Thyroid gland (tissue), 4 donors: ENCODE measurements around the gene TTC21A. TPM values are rescaled to one million over a fixed set of nuclear protein-coding genes. Genes with fewer than 3 reads are reported as not detected.

Source experiments
- DNase-seq, 2 donors: peaks; one replicate each; pipeline ENCODE4 v3.0.0-alpha.2; 2019
- H3K27ac ChIP-seq, 3 donors: fragments of 200-600 bp; sonication (generic); 1 replicate in 2 of 3; 2 replicates in 1 of 3; pipeline ENCODE4 v1.5.1; 2016 to 2019; ENCODE audit warnings: mild to moderate bottlenecking in 1 of 3, moderate library complexity in 1 of 3
- H3K27me3 ChIP-seq: fragments of 200-600 bp; sonication (generic); one replicate; pipeline ENCODE4 v1.5.1; 2019
- H3K36me3 ChIP-seq, 2 donors: fragments of 200-600 bp; sonication (generic); one replicate each; pipeline ENCODE4 v1.5.1; 2016 to 2019
- H3K4me1 ChIP-seq, 2 donors: fragments of 200-600 bp; sonication (generic); one replicate each; pipeline ENCODE4 v1.5.1; 2017 to 2019
- H3K4me3 ChIP-seq, 3 donors: fragments of 200-600 bp; sonication (generic); replicated peaks in 1 of 3; 1 replicate in 2 of 3; 2 replicates in 1 of 3; pipeline ENCODE4 v1.5.1; 2016; ENCODE audit warnings: mild to moderate bottlenecking in 1 of 3
- H3K9me3 ChIP-seq: fragments of 200-600 bp; sonication (generic); one replicate; pipeline ENCODE4 v1.5.1; 2017
- POLR2A ChIP-seq, 2 donors: fragments of 450-650 bp; IDR thresholded peaks; one replicate each; pipeline ENCODE4 v1.6.1; 2017; ENCODE audit warnings: antibody characterized with exemption in 2 of 2, mild to moderate bottlenecking in 2 of 2, moderate library complexity in 1 of 2
- WGBS, 2 donors: methylation state at CpG; one replicate each; pipeline ENCODE4 v1.1.5; 2017; 5-methylcytosine and 5-hydroxymethylcytosine counted together
- intact Hi-C: fragments of 100-400 bp; cut with DNase I; formaldehyde crosslinking; loops from one replicate; pipeline ENCODE4 v1.15.1; 2023
- total RNA-seq, 4 donors: library from RNA; depleted of rRNA; stranded (reverse); fragments of >200 nt; gene quantifications; one replicate each; pipeline ENCODE4 v1.2.3, GENCODE V29; 2016
- TF ChIP-seq, protein P1 (sequence below), 6 experiments: fragments of 200-600 bp in 3 of 6; fragments of 450-650 bp in 3 of 6; sonication (generic) in 3 of 6; IDR thresholded peaks; one replicate each; pipeline ENCODE4 v1.5.1; 2016 to 2019; ENCODE audit warnings: antibody characterized with exemption in 6 of 6, mild to moderate bottlenecking in 2 of 6, inconsistent platforms in 1 of 6, moderate library complexity in 1 of 6

TTC21A gene
- total RNA-seq, 4 donors from 2014 or later: 8.9 to 17.8 (median 11.7) TPM

DNA sequence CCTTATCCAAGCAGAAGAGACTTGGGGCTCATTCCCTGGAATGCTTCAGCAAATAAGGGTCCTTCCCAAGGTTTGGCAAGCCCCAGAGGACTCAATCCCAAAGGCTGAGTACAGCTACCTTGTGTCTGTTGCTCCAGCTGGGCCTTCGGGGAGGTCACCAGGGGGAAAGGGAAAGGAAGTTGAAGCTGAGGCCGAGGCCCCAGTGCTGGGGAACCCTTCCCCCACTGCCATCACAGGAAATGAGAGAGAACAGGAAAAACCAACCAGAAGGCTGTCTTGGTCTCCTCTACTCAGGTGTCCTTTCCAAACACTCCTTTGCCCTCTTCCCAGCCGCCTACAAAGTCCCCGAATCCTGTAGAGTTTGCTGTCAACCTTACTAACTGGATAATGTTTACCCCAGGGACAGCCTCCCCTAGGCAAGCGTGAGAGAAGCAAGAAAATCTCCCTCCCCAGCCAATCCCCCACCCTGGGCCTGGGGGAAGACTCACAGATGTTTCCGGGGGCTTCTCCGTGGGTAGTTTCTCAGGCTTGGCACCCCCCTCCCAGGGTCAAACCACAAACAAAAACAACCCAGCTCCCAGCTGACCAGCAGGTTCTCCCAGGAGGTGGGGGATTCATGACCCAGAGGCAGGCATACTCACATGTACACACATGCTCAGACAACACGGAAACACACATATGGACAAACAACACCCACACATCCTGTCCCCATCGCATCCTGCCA is 40.4 kb downstream of the TTC21A start:
- H3K4me3 ChIP-seq: peak overlapping the region in 1 of 3 donors; percentile 5
- 47% methylated on average over 9 of the region's 9 CpGs for WGBS, 2 donors
- TF ChIP-seq POLR2A (IDR thresholded peaks at IDR 0.05): no peak
- TF ChIP-seq, protein P1, sequence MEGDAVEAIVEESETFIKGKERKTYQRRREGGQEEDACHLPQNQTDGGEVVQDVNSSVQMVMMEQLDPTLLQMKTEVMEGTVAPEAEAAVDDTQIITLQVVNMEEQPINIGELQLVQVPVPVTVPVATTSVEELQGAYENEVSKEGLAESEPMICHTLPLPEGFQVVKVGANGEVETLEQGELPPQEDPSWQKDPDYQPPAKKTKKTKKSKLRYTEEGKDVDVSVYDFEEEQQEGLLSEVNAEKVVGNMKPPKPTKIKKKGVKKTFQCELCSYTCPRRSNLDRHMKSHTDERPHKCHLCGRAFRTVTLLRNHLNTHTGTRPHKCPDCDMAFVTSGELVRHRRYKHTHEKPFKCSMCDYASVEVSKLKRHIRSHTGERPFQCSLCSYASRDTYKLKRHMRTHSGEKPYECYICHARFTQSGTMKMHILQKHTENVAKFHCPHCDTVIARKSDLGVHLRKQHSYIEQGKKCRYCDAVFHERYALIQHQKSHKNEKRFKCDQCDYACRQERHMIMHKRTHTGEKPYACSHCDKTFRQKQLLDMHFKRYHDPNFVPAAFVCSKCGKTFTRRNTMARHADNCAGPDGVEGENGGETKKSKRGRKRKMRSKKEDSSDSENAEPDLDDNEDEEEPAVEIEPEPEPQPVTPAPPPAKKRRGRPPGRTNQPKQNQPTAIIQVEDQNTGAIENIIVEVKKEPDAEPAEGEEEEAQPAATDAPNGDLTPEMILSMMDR (IDR thresholded peaks at IDR 0.05): no peak
- no peaks in the 10 kb centered on the region for H3K27me3 ChIP-seq
- H3K36me3 ChIP-seq: peaks cover 37 to 38% of the 10 kb centered on the region in 2 donors
- H3K4me1 ChIP-seq: peaks cover 62 to 63% of the 10 kb centered on the region in 2 donors
- peak in 1 of 2 donors; percentile 37 for DNase-seq
- H3K27ac ChIP-seq: peak overlapping the region; percentile 60 to 100 (median 99)
- no peaks in the 10 kb centered on the region for H3K9me3 ChIP-seq
- intact Hi-C loops: no loop called here

DNA sequence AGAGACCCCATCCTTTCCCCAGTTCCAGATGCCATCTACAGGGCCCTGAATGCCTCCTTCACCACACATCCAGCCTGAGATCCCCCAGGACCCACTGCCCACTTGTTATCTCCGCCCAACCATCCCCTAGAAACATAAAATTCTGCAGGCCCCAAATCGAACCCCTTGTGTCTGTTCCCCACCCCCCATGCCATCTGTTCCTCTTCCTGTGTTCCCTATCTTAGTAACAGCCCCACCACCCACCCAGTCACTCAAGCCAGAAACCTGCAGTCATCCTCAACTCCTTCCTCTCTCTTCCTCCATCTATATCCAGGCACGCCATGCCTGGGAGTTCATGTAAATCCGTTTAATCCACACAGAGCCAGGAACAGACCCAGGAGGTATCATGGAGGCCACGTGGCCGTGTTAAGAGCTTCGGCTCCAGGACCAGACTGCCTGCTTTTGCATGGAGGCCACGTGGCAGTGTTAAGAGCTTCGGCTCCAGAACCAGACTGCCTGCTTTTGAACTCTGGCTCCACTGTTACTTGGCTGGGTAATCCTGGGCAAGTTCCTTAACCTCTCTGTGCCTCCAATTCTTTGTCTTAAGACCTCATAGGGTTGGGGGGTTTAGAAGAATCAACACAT is 41.1 kb downstream of the TTC21A start:
- peaks cover 30 to 36% of the 10 kb centered on the region in 2 donors for H3K36me3 ChIP-seq
- intact Hi-C loops: no loop called here
- WGBS, 2 donors: 42 to 44% methylated on average over 8 to 9 of the region's 9 CpGs
- H3K27ac ChIP-seq: peak overlapping the region in 2 of 3 donors; percentile 99 to 100
- TF ChIP-seq POLR2A (IDR thresholded peaks at IDR 0.05): no peak
- TF ChIP-seq, protein P1 (IDR thresholded peaks at IDR 0.05): no peak
- no peaks in the 10 kb centered on the region for H3K9me3 ChIP-seq
- H3K27me3 ChIP-seq: no peaks in the 10 kb centered on the region
- H3K4me1 ChIP-seq: peaks cover 59 to 63% of the 10 kb centered on the region in 2 donors
- no peak for DNase-seq
- no peak overlapping the region for H3K4me3 ChIP-seq

DNA sequence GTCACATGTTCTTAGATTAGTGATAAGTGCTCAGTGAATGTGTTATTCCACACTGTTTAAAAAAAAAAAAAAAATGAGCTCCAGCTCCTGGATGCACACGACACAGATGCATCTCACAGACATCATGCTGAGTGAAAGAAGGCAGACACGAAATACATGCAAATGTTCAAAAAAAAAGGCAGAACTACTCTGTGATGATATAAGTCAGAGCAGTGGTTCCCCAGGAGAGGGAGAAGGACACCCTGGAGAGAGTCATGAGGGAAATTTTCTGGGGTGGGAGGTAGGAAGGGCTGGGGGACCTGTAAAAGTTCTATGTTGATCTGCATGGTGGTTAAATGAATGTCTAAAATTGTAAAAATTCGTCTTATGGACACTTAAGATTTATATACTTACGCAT is 41.6 kb downstream of the TTC21A start:
- H3K27me3 ChIP-seq: no peaks in the 10 kb centered on the region
- intact Hi-C loops: no loop called here
- peaks cover 25 to 31% of the 10 kb centered on the region in 2 donors for H3K36me3 ChIP-seq
- no peaks in the 10 kb centered on the region for H3K9me3 ChIP-seq
- DNase-seq: no peak
- TF ChIP-seq POLR2A (IDR thresholded peaks at IDR 0.05): no peak
- TF ChIP-seq, protein P1 (IDR thresholded peaks at IDR 0.05): no peak
- WGBS, 2 donors: 51 to 63% methylated on average over 4 of the region's 4 CpGs
- H3K27ac ChIP-seq: peak overlapping the region in 2 of 3 donors; percentile 99 to 100
- H3K4me3 ChIP-seq: no peak overlapping the region
- peaks cover 63 to 64% of the 10 kb centered on the region in 2 donors for H3K4me1 ChIP-seq

DNA sequence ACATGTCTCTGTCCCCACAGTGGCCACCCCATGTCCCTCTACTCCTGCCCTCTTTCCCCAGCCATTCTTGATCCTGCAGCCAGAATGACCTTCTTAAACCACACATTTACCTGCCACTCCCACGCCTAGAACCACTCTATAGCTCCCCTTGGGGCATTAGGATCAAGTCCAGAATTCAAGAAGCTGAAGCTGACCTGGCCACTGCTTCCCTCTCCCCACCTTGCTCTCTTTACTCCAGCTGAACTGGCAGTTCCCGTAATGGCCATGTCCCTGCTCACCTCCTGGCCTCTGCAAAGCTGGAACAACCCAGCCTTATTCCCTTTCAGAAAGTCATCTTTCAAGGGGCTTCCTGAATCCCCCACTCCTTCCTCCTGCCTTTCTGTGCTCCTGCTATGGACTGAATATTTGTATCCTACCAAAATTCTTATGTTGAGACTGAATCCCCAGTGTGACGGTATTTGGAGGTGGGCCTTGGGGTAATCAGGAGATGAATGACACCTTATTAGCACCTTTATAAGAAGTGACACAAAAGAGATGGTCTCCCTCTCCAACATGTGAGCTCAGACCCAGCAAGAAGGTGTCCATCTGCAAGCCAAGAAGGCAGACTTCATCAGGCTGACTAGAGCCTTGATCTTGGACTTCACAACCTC is 42.1 kb downstream of the TTC21A start:
- Histone ChIP-seq H3K4me1 (peaks cover 63 to 69% of the 10 kb centered on the region in 2 donors), H3K36me3 (peaks cover 19 to 25% of the 10 kb centered on the region in 2 donors)
- intact Hi-C loops: no loop called here

More for the DNA sequence above, 42.1 kb downstream of the TTC21A start:
- Histone ChIP-seq H3K4me3 (no peak overlapping the region), H3K9me3 (no peaks in the 10 kb centered on the region), H3K27ac (peak overlapping the region; percentile 99 to 100 (median 99)), H3K27me3 (no peaks in the 10 kb centered on the region)
- 57 to 58% methylated on average over 3 of the region's 3 CpGs for WGBS, 2 donors
- TF ChIP-seq, protein P1 (IDR thresholded peaks at IDR 0.05): no peak
- no peak for TF ChIP-seq POLR2A (IDR thresholded peaks at IDR 0.05)
- DNase-seq: no peak
